GM13977 (cell line): ENCODE data around the gene ZGRF1.
"Not testable (repeated sequence)": the region's sequence is repeated elsewhere in the genome, so short reads cannot be mapped to it uniquely, and the experiment has no call there.

ENCODE experiments used
- DNase-seq: peaks from one replicate; pipeline ENCODE4 v3.0.0; 2012; ENCODE audit warnings: low spot score
- in situ Hi-C: fragments of 300-500 bp; cut with MboI; formaldehyde crosslinking; loops from one replicate; pipeline ENCODE4 v1.12.0; 2022; ENCODE audit warnings: low sequenced_read_pairs, low pct_unique_long_range_greater_than_20kb, mixed read lengths, inconsistent platforms; ENCODE audit not compliant: unreplicated experiment
- TF ChIP-seq, protein P1 (sequence below): IDR thresholded peaks from 2 replicates; pipeline ENCODE4 v1.5.1; 2012; ENCODE audit warnings: mild to moderate bottlenecking, control low read depth; ENCODE audit not compliant: insufficient read depth; ENCODE audit errors: extremely low read depth, missing control alignments

The ZGRF1 gene

DNA sequence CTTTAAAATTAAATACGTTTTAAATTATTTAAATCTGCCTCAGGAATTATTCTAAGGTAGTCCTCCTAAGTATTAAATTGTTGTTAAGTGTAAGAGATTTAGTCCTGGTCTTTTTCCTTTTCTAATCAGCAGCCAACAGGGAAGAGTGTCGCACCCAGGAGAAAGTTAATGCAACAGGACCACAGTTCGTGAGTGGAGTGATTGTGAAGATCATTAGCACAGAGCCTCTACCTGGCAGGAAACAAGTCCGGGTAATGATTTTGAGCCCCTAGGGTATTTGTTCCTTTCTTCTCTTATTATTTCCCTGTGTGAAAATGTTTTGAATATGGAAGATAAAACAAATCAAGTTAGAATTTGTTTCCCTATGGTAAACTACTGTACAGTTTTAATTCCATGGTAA is 13.6 kb upstream of the ZGRF1 start:
- DNase-seq: no peak
- TF ChIP-seq, protein P1, sequence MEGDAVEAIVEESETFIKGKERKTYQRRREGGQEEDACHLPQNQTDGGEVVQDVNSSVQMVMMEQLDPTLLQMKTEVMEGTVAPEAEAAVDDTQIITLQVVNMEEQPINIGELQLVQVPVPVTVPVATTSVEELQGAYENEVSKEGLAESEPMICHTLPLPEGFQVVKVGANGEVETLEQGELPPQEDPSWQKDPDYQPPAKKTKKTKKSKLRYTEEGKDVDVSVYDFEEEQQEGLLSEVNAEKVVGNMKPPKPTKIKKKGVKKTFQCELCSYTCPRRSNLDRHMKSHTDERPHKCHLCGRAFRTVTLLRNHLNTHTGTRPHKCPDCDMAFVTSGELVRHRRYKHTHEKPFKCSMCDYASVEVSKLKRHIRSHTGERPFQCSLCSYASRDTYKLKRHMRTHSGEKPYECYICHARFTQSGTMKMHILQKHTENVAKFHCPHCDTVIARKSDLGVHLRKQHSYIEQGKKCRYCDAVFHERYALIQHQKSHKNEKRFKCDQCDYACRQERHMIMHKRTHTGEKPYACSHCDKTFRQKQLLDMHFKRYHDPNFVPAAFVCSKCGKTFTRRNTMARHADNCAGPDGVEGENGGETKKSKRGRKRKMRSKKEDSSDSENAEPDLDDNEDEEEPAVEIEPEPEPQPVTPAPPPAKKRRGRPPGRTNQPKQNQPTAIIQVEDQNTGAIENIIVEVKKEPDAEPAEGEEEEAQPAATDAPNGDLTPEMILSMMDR: no peak
- in situ Hi-C loops: no loop called here

DNA sequence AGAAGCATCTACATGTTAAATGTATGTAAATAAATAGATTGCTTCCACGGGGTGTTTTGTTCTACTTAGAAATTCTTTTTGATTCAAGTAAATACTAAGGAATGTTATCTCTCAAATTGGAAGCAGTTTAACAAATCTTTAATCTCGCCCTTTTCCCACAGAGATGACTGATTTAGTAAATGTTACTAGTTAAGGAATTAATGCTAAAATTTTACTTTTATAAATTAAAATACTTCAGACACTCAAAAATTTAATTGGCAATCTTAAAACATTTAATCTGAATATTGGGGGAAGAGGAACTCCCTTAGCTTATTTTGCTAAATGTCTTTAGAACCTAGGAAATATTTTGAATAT is 12.3 kb upstream of the ZGRF1 start:
- in situ Hi-C loops: no loop called here

DNA sequence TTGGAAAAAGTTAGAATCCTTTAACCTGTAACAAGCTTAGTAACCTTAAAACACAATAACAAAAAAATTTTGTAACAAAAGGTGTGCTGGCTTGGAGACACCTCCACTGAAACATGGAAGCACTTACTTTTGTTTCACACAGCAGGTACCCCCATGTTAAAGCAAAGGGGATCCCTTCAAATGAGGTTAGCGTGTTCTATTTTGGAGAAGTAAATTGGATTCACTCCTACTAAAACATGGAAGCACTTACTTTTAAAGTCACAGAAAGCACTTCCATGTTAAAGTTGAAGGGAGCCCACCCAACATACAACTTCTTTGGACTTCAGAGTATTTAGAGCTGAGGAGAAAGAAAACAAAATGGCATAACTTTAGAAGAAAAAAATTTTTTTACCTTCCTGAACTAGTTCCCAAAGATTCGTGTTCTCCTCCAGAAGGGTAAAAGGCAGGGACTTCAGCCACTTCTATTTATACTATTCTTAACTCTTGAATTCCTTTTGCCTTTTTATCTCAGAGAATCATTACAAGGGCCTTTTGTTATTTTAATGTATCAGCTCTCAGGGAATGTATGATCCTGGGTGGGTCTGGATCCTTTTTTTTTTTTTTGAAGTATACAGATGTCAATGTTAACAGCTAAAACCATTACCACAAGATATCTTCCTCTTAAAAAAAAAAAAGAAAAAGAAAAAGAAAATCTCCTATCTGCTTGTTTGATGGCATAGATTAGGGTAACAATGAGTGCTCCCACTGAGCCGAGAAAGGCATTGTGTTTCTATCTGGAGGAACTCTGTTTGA is 11.8 kb upstream of the ZGRF1 start:
- in situ Hi-C loops: no loop called here
- TF ChIP-seq, protein P1: no peak
- DNase-seq: no peak

More for the DNA sequence above, 12.3 kb upstream of the ZGRF1 start:
- TF ChIP-seq, protein P1: no peak
- DNase-seq: no peak

DNA sequence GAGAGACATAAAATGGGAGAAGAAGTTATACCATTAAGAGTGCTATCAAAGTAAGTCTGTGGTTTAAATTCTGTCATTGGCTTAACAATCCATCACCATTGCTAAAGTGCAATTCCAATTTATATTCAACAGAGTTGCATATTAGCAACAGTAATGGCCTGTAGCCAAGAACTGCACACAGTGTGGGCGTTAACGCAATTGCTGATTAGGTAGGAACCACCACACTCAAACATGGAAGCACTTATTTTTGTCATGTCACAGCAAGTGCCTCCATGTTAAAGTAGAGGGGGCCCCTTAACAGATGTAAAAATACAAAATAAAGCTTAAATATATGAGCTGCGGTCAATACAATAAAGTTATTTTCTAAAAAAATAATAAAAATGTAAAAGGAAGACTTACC is 11.1 kb upstream of the ZGRF1 start:
- in situ Hi-C loops: no loop called here
- TF ChIP-seq, protein P1: no peak
- DNase-seq: no peak

DNA sequence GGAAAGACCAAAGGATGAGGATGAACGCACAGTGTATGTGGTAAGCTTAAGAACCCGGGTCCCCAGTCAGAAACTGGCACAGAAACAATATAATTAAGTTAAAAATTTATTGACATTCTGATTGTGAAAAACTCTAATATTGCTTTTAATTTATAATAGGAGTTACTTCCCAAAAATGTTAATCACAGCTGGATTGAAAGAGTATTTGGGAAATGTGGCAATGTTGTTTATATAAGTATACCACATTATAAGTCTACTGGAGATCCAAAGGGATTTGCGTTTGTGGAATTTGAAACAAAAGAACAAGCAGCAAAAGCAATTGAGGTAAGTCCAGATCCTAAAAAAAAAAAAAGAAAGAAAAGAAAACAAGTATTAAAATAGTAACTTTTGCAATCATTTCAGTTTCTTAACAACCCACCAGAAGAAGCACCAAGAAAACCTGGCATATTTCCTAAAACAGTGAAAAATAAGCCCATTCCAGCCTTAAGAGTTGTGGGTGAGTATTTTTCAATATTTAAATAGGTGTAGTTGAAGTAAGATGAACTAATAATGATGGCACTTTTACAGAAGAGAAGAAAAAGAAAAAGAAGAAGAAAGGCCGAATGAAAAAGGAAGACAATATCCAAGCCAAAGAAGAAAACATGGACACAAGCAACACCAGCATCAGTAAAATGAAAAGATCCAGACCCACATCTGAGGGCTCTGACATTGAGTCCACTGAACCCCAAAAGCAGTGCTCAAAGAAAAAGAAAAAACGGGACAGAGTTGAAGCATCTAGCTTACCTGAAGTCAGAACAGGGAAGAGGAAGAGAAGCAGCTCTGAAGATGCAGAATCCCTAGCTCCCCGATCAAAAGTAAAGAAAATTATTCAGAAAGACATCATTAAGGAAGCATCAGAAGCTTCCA is 10.2 kb upstream of the ZGRF1 start:
- no peak for DNase-seq
- TF ChIP-seq, protein P1: no peak
- in situ Hi-C loops: no loop called here

DNA sequence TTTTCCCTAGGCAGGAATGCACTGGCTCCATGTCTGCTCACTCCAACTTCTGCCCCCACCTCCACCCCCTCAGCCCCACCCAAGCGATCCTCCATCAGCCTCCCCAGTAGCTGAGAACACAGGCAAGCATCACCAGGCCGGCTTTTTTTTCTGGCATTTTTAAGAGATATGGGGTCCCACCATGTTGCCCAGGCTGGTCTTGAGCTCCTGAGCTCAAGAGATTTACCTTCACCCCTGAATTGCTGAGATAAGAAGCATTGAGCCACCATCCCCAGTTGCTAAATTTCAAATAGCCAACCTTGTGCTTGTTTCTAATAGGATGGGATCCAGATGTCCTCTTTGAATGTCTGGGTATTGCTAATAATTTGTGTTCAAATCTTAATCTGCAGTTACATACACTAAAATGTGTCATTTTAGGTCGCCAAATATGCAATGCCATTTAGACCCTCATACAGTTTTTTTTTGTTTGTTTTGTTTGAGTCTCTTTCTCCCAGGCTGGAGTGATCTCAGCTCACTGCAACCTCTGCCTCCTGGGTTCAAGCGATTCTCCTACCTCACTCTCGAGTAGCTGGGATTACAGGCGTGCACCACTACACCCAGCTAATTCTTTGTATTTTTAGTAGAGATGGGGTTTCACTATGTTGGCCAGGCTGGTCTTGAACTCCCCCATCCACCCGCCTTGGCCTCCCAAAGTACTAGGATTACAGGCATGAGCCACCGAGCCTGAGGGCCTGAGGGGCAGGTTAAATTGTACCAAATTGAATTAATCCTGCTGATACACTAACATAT is 9.0 kb upstream of the ZGRF1 start:
- DNase-seq: no peak
- in situ Hi-C loops: no loop called here
- TF ChIP-seq, protein P1: no peak

DNA sequence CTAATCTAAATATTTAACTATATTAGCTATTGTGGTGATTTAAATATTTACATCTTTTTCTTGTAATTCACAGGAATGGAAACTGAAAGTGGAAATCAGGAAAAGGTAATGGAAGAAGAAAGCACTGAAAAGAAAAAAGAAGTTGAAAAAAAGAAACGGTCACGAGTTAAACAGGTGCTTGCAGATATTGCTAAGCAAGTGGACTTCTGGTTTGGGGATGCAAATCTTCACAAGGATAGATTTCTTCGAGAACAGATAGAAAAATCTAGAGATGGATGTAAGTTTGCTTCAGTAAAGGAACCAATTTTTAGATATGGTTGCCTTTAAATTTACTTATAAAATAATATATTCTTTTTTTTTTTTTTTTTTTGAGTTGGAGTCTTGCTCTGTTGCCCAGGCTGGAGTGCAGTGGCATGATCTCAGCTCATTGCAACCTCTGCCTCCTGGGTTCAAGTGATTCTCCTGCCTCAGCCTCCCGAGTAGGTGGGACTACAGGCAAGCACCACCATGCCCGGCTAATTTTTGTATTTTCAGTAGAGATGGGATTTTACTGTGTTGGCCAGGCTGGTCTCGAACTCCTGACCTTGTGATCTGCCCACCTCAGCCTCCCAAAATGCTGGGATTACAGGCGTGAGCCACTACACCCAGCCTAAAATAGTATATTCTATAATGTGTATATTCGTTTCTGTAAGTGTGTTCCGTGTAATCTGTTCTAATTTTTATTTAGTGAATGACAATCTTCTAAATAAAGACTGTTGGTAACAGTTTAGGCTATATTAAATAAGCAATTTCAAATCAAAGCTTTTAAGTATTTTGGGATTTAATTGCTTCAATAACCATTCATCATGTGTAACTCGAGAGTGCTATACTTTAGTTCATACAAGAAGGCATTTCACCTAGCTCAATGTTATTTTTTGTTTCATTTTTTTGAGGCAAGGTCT is 8.2 kb upstream of the ZGRF1 start:
- in situ Hi-C loops, DNase-seq: not testable (repeated sequence)
